ENCODE results near the gene PGD.

PGD gene

GRCh38 chr1:10398278-10398733 lies 558 bp upstream of the PGD start:
- Histone ChIP-seq H3K27ac (ENCODE audit: low read length) (peak overlapping the region; percentile 75), H4K20me1 (ENCODE audit: insufficient read depth, low read length) (peaks cover 20% of the 10 kb centered on the region), H3K27me3 (ENCODE audit: insufficient read depth, low read length, poor library complexity) (no peaks in the 10 kb centered on the region), H3K4me3 (ENCODE audit: low read depth in 1 of 2, low read length in 2 of 2) (peak overlapping the region; percentile 40 to 82; a peak in 3 of 4 replicates), H3K4me2 (ENCODE audit: insufficient read depth, low read length) (peak overlapping the region; percentile 84), H3K9ac (ENCODE audit: low read depth, low read length) (peak overlapping the region; percentile 67), H3K79me2 (ENCODE audit: insufficient read depth, low read length) (peaks cover 32% of the 10 kb centered on the region), H2AFZ (ENCODE audit: low read depth, low read length) (peak overlapping the region; percentile 92), H3K9me3 (ENCODE audit: insufficient read depth, low read length, severe bottlenecking) (no peaks in the 10 kb centered on the region), H3K4me1 (ENCODE audit: insufficient read depth, low read length) (peaks cover 39% of the 10 kb centered on the region), H3K36me3 (ENCODE audit: insufficient read depth, low read length) (peaks cover 29% of the 10 kb centered on the region)
- peak; percentile 67 for ATAC-seq (ENCODE audit: insufficient read depth, low read depth)
- DNase-seq = no peak
- TF ChIP-seq CTCF (IDR thresholded peaks at IDR 0.05; ENCODE audit: borderline replicate concordance, extremely low read depth, low read length, poor library complexity, severe bottlenecking) (no peak), EZH2 (IDR thresholded peaks at IDR 0.05; ENCODE audit: borderline replicate concordance, low read depth, low read length, severe bottlenecking) (no peak)

- peaks cover 32% of the 10 kb centered on the region for H3K79me2 ChIP-seq (ENCODE audit: insufficient read depth, low read length)
- TF ChIP-seq EZH2 (IDR thresholded peaks at IDR 0.05; ENCODE audit: borderline replicate concordance, low read depth, low read length, severe bottlenecking) (no peak), CTCF (IDR thresholded peaks at IDR 0.05; ENCODE audit: borderline replicate concordance, extremely low read depth, low read length, poor library complexity, severe bottlenecking) (no peak)
- peak overlapping the region; percentile 67 for H3K9ac ChIP-seq (ENCODE audit: low read depth, low read length)
- peak overlapping the region; percentile 81 for H2AFZ ChIP-seq (ENCODE audit: low read depth, low read length)
- ATAC-seq (ENCODE audit: insufficient read depth, low read depth) (no peak), DNase-seq (no peak)
- peak overlapping the region; percentile 75 for H3K27ac ChIP-seq (ENCODE audit: low read length)
- no peaks in the 10 kb centered on the region for H3K27me3 ChIP-seq (ENCODE audit: insufficient read depth, low read length, poor library complexity)
- peak overlapping the region; percentile 67 to 82; a peak in 3 of 4 replicates for H3K4me3 ChIP-seq (ENCODE audit: low read depth in 1 of 2, low read length in 2 of 2)
- no peaks in the 10 kb centered on the region for H3K9me3 ChIP-seq (ENCODE audit: insufficient read depth, low read length, severe bottlenecking)
- H3K36me3 ChIP-seq (ENCODE audit: insufficient read depth, low read length) = peaks cover 41% of the 10 kb centered on the region
- H3K4me1 ChIP-seq (ENCODE audit: insufficient read depth, low read length) = peaks cover 39% of the 10 kb centered on the region
- peak overlapping the region; percentile 84 for H3K4me2 ChIP-seq (ENCODE audit: insufficient read depth, low read length)
- peaks cover 23% of the 10 kb centered on the region for H4K20me1 ChIP-seq (ENCODE audit: insufficient read depth, low read length)
Observed at GRCh38 chr1:10399444-10399941, 629 bp downstream of the PGD start.

- Histone ChIP-seq H3K4me2 (ENCODE audit: insufficient read depth, low read length) (peak overlapping the region; percentile 84), H3K79me2 (ENCODE audit: insufficient read depth, low read length) (peaks cover 32% of the 10 kb centered on the region), H3K27me3 (ENCODE audit: insufficient read depth, low read length, poor library complexity) (no peaks in the 10 kb centered on the region), H2AFZ (ENCODE audit: low read depth, low read length) (no peak overlapping the region), H3K4me3 (ENCODE audit: low read depth in 1 of 2, low read length in 2 of 2) (peak overlapping the region; percentile 67 to 82; a peak in 3 of 4 replicates), H3K36me3 (ENCODE audit: insufficient read depth, low read length) (peaks cover 46% of the 10 kb centered on the region), H3K27ac (ENCODE audit: low read length) (peak overlapping the region; percentile 24; the same call in 1 of the 2 replicates), H4K20me1 (ENCODE audit: insufficient read depth, low read length) (peaks cover 23% of the 10 kb centered on the region), H3K9me3 (ENCODE audit: insufficient read depth, low read length, severe bottlenecking) (no peaks in the 10 kb centered on the region), H3K4me1 (ENCODE audit: insufficient read depth, low read length) (peaks cover 39% of the 10 kb centered on the region), H3K9ac (ENCODE audit: low read depth, low read length) (peak overlapping the region; percentile 67)
- no peak for ATAC-seq (ENCODE audit: insufficient read depth, low read depth)
- DNase-seq = no peak
- TF ChIP-seq CTCF (IDR thresholded peaks at IDR 0.05; ENCODE audit: borderline replicate concordance, extremely low read depth, low read length, poor library complexity, severe bottlenecking) (no peak), EZH2 (IDR thresholded peaks at IDR 0.05; ENCODE audit: borderline replicate concordance, low read depth, low read length, severe bottlenecking) (no peak)
Observed at GRCh38 chr1:10400013-10400412, 1.1 kb downstream of the PGD start.
